Testis (tissue), 3 donors: ENCODE results near the gene BTBD1. TPM values are rescaled to one million over a fixed set of nuclear protein-coding genes. Genes with fewer than 3 reads are reported as not detected.
"Not testable (repeated sequence)": the region's sequence is repeated elsewhere in the genome, so short reads cannot be mapped to it uniquely, and the experiment has no call there.

Source experiments
- DNase-seq: peaks from one replicate; pipeline ENCODE4 v3.0.0-alpha.2; 2019
- H3K27ac ChIP-seq, 2 donors: fragments of 200-600 bp; sonication (generic); one replicate each; pipeline ENCODE4 v1.5.1; 2019
- H3K27me3 ChIP-seq: fragments of 200-600 bp; sonication (generic); one replicate; pipeline ENCODE4 v1.5.1; 2019
- H3K36me3 ChIP-seq: fragments of 200-600 bp; sonication (generic); one replicate; pipeline ENCODE4 v1.5.1; 2017; ENCODE audit warnings: low read depth; ENCODE audit errors: missing control alignments
- H3K4me1 ChIP-seq: fragments of 200-600 bp; sonication (generic); one replicate; pipeline ENCODE4 v1.5.1; 2019
- H3K4me3 ChIP-seq, 2 donors: fragments of 200-600 bp; sonication (generic); one replicate each; pipeline ENCODE4 v1.5.1; 2017 to 2019
- H3K9me3 ChIP-seq: fragments of 200-600 bp; sonication (generic); one replicate; pipeline ENCODE4 v1.5.1; 2017
- CTCF ChIP-seq, 3 experiments: fragments of 450-650 bp in 2 of 3; fragments of 200-600 bp in 1 of 3; sonication (generic) in 1 of 3; IDR thresholded peaks; one replicate each; pipeline ENCODE4 v1.5.1; 2016 to 2019; ENCODE audit warnings: antibody characterized with exemption in 3 of 3, mild to moderate bottlenecking in 2 of 3, moderate library complexity in 1 of 3
- POLR2A ChIP-seq: fragments of 450-650 bp; IDR thresholded peaks from one replicate; pipeline ENCODE4 v1.6.1; 2017; ENCODE audit warnings: antibody characterized with exemption, mild to moderate bottlenecking, moderate library complexity
- WGBS, 2 donors: methylation state at CpG; one replicate each; pipeline ENCODE4 v1.1.5; 2018; 5-methylcytosine and 5-hydroxymethylcytosine counted together
- intact Hi-C: fragments of 100-400 bp; cut with DNase I; formaldehyde crosslinking; loops from one replicate; pipeline ENCODE4 v1.15.1; 2023; ENCODE audit warnings: low total_unique reads
- polyA plus RNA-seq: library from polyadenylated mRNA; stranded (reverse); fragments of 350-450 nt; fragmentation: Illumina TruSeq; extraction: RNeasy Lipid Tissue Mini Kit (QIAGEN cat#74804); gene quantifications from one replicate; pipeline ENCODE4 v1.2.3, GENCODE V29; 2014; ENCODE audit warnings: low read depth, low replicate concordance; ENCODE audit not compliant: insufficient read depth
- total RNA-seq, 2 donors: library from RNA; depleted of rRNA; stranded (reverse); fragments of >200 nt; gene quantifications; one replicate each; pipeline ENCODE4 v1.2.3, GENCODE V29; 2016

The BTBD1 gene
- total and polyA plus RNA-seq, 3 donors from 2014 or later = 94.6 to 118 (median 104) TPM

- intact Hi-C loops = no loop called here
- no peak overlapping the region for H3K27ac ChIP-seq
- 56 to 68% methylated on average over 4 of the region's 4 CpGs for WGBS, 2 donors
- H3K4me3 ChIP-seq = no peak overlapping the region
- no peaks in the 10 kb centered on the region for H3K9me3 ChIP-seq
- no peaks in the 10 kb centered on the region for H3K4me1 ChIP-seq
- no peak for DNase-seq
- no peak for TF ChIP-seq POLR2A
- no peak for TF ChIP-seq CTCF (IDR thresholded peaks at IDR 0.05)
- H3K27me3 ChIP-seq = no peaks in the 10 kb centered on the region
- H3K36me3 ChIP-seq = no peaks in the 10 kb centered on the region
Observed at GRCh38 chr15:83090465-83090864, 23.4 kb upstream of the BTBD1 start.

- Histone ChIP-seq H3K4me3 (no peak overlapping the region), H3K9me3 (no peaks in the 10 kb centered on the region), H3K27me3 (no peaks in the 10 kb centered on the region), H3K4me1 (no peaks in the 10 kb centered on the region), H3K36me3 (no peaks in the 10 kb centered on the region), H3K27ac (no peak overlapping the region)
- 84 to 90% methylated on average over 2 of the region's 2 CpGs for WGBS, 2 donors
- no peak for TF ChIP-seq CTCF (IDR thresholded peaks at IDR 0.05)
- no peak for TF ChIP-seq POLR2A
- intact Hi-C loops = no loop called here
- DNase-seq = no peak
Observed at GRCh38 chr15:83088876-83089275, 21.8 kb upstream of the BTBD1 start.

GRCh38 chr15:83087576-83087975, 20.5 kb upstream of the BTBD1 start:
- no peaks in the 10 kb centered on the region for H3K27me3 ChIP-seq
- no peak overlapping the region for H3K27ac ChIP-seq
- no peaks in the 10 kb centered on the region for H3K36me3 ChIP-seq
- TF ChIP-seq POLR2A = no peak
- TF ChIP-seq CTCF (IDR thresholded peaks at IDR 0.05) = no peak
- H3K4me1 ChIP-seq = no peaks in the 10 kb centered on the region
- DNase-seq = no peak
- no peak overlapping the region for H3K4me3 ChIP-seq
- WGBS, 2 donors = 39 to 56% methylated on average over 2 of the region's 2 CpGs
- intact Hi-C loops = no loop called here
- no peaks in the 10 kb centered on the region for H3K9me3 ChIP-seq

GRCh38 chr15:83085864-83086552, 19.0 kb upstream of the BTBD1 start:
- H3K9me3 ChIP-seq, H3K27me3 ChIP-seq, intact Hi-C loops, H3K27ac ChIP-seq, H3K4me3 ChIP-seq, H3K4me1 ChIP-seq, H3K36me3 ChIP-seq, DNase-seq: not testable (repeated sequence)
- 95% methylated on average over 8 of the region's 8 CpGs for WGBS, 2 donors

- H3K4me3 ChIP-seq, H3K4me1 ChIP-seq, intact Hi-C loops, H3K27me3 ChIP-seq, H3K9me3 ChIP-seq, H3K27ac ChIP-seq, DNase-seq, H3K36me3 ChIP-seq: not testable (repeated sequence)
- WGBS, 2 donors = 83 to 87% methylated on average over 3 of the region's 3 CpGs
Observed at GRCh38 chr15:83085461-83085860, 18.4 kb upstream of the BTBD1 start.

GRCh38 chr15:83082730-83083386, 15.8 kb upstream of the BTBD1 start:
- Histone ChIP-seq H3K4me1 (no peaks in the 10 kb centered on the region), H3K27ac (no peak overlapping the region), H3K9me3 (no peaks in the 10 kb centered on the region), H3K4me3 (no peak overlapping the region), H3K36me3 (no peaks in the 10 kb centered on the region), H3K27me3 (no peaks in the 10 kb centered on the region)
- TF ChIP-seq CTCF (IDR thresholded peaks at IDR 0.05) (no peak), POLR2A (no peak)
- intact Hi-C loops = no loop called here
- no peak for DNase-seq
- WGBS, 2 donors = 80 to 81% methylated on average over 4 to 5 of the region's 5 CpGs
